ENCODE data around the gene KLHL17. TPM values are rescaled to one million over a fixed set of nuclear protein-coding genes. Genes with fewer than 3 reads are reported as not detected.

KLHL17 gene
- polyA plus RNA-seq, 2 of the 4 experiments (the other 2 are of a cell fraction), result 5.7 to 21.6 TPM

GRCh38 chr1:952603-953002, 7.8 kb upstream of the KLHL17 start (continued):
- no peak for TF ChIP-seq BCL3 (IDR thresholded peaks at IDR 0.05)
- no peak for TF ChIP-seq CEBPB (IDR thresholded peaks at IDR 0.05)

GRCh38 chr1:953524-954320, 6.7 kb upstream of the KLHL17 start:
- TF ChIP-seq FOSL2 (IDR thresholded peaks at IDR 0.05) (no peak), FOSL2 (CRISPR knock-in tag; IDR thresholded peaks at IDR 0.05) (no peak), RARB (CRISPR knock-in tag; IDR thresholded peaks at IDR 0.05) (no peak), PBX3 (IDR thresholded peaks at IDR 0.05) (no peak), MAFK (IDR thresholded peaks at IDR 0.05; ENCODE audit: partially characterized antibody) (no peak), CEBPB (IDR thresholded peaks at IDR 0.05) (no peak), HOXA7 (CRISPR knock-in tag; IDR thresholded peaks at IDR 0.05) (no peak), ZFP36 (IDR thresholded peaks at IDR 0.05; ENCODE audit: borderline replicate concordance, partially characterized antibody) (no peak), FOXS1 (CRISPR knock-in tag; IDR thresholded peaks at IDR 0.05) (no peak), CBX2 (IDR thresholded peaks at IDR 0.05; ENCODE audit: borderline replicate concordance, low read depth) (no peak), RNF2 (IDR thresholded peaks at IDR 0.05; ENCODE audit: borderline replicate concordance, low read depth) (no peak), KDM1A (IDR thresholded peaks at IDR 0.05; ENCODE audit: low read depth) (no peak), SREBF2 (IDR thresholded peaks at IDR 0.05) (no peak), HES2 (IDR thresholded peaks at IDR 0.05) (no peak)
- DNase-seq (ENCODE audit: low read depth in 1 of 2, low spot score in 1 of 2) (no peak), FAIRE-seq (no peak), ATAC-seq (no peak)
- Histone ChIP-seq H3K4me1 (peaks cover 9% of the 10 kb centered on the region; the same call in 2 of the 3 replicates), H3K4me3 (no peak overlapping the region), H3K9me3 (no peaks in the 10 kb centered on the region), H3K27ac (no peak overlapping the region), H3K4me2 (no peak overlapping the region)
- ChIA-PET POLR2A (no interaction called here), CTCF (interaction anchor here (0.5 to 2.3 kb wide), 6 partner anchors 10 to 23 kb away, joined by 3 to 9 read pairs (median 3); no protein-coding TSS in a partner anchor)
- 98% methylated on average over 16 of the region's 32 CpGs for WGBS (ENCODE audit: missing lambda C conversion rate)

- CTCF ChIA-PET, result interaction anchor here (0.9 to 1.6 kb wide), 2 partner anchors 11 to 49 kb away, joined by 3 read pairs; no protein-coding TSS in a partner anchor
- no peak for FAIRE-seq
- Histone ChIP-seq H3K4me1 (peaks cover 12% of the 10 kb centered on the region; the same call in 2 of the 3 replicates), H3K4me2 (no peak overlapping the region), H3K9me3 (no peaks in the 10 kb centered on the region), H3K27ac (no peak overlapping the region), H3K4me3 (no peak overlapping the region)
- WGBS (ENCODE audit: missing lambda C conversion rate), result 95% methylated on average over 13 of the region's 13 CpGs
- ATAC-seq, result no peak
- no peak for DNase-seq (ENCODE audit: low read depth in 1 of 2, low spot score in 1 of 2)
- POLR2A ChIA-PET, result no interaction called here
- TF ChIP-seq MYC (IDR thresholded peaks at IDR 0.05; ENCODE audit: borderline replicate concordance, low read length) (no peak), TFCP2L1 (CRISPR knock-in tag; IDR thresholded peaks at IDR 0.05) (no peak), CEBPB (IDR thresholded peaks at IDR 0.05) (no peak), RCOR1 (IDR thresholded peaks at IDR 0.05; ENCODE audit: low read depth, low read length) (no peak), TP53 (CRISPR knock-in tag; IDR thresholded peaks at IDR 0.05) (no peak), USF2 (IDR thresholded peaks at IDR 0.05) (no peak), ZNF302 (CRISPR knock-in tag; IDR thresholded peaks at IDR 0.05) (no peak), FOSL2 (IDR thresholded peaks at IDR 0.05) (no peak), FOSL2 (CRISPR knock-in tag; IDR thresholded peaks at IDR 0.05) (no peak), SREBF2 (IDR thresholded peaks at IDR 0.05) (no peak), ELK1 (IDR thresholded peaks at IDR 0.05; ENCODE audit: low read depth, low read length) (no peak), KDM1A (IDR thresholded peaks at IDR 0.05; ENCODE audit: low read depth) (no peak), RAD21 (conservative IDR thresholded peaks at IDR 0.05 in 1 of 2, IDR thresholded peaks at IDR 0.05 in 1 of 2) (no peak), ESRRA (IDR thresholded peaks at IDR 0.05; ENCODE audit: borderline replicate concordance, low read length) (no peak), POLR2A (IDR thresholded peaks at IDR 0.05; ENCODE audit: low read length) (no peak), HOXA7 (CRISPR knock-in tag; IDR thresholded peaks at IDR 0.05) (no peak), SMC3 (IDR thresholded peaks at IDR 0.05) (no peak)
Observed at GRCh38 chr1:954927-955326, 5.5 kb upstream of the KLHL17 start.
